ENCODE results near the gene GAS7.
A peak's percentile ranks its signal among the peaks of the same experiment; 100 is the strongest.

Gene GAS7

DNA sequence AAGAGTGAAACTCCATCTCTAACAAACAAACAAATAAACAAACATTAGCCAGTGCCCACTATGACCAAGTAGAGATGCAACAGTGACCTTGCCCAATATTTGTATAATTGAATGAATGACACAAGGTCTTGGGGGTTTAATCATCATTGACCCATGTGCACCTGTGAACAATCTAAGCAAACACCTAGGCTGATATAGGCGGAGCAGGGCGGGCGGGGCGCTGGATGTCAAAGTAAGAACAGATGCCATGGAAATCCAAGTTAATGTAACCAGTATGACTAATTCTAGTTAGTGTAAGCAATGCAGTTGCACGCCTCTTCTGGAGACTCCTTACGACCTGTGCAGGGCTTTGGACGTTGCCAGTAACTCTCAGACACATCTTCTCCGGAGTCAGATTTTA, 310.9 kb downstream of the GAS7 start:
- no peak for DNase-seq (ENCODE audit: low read depth)

DNA sequence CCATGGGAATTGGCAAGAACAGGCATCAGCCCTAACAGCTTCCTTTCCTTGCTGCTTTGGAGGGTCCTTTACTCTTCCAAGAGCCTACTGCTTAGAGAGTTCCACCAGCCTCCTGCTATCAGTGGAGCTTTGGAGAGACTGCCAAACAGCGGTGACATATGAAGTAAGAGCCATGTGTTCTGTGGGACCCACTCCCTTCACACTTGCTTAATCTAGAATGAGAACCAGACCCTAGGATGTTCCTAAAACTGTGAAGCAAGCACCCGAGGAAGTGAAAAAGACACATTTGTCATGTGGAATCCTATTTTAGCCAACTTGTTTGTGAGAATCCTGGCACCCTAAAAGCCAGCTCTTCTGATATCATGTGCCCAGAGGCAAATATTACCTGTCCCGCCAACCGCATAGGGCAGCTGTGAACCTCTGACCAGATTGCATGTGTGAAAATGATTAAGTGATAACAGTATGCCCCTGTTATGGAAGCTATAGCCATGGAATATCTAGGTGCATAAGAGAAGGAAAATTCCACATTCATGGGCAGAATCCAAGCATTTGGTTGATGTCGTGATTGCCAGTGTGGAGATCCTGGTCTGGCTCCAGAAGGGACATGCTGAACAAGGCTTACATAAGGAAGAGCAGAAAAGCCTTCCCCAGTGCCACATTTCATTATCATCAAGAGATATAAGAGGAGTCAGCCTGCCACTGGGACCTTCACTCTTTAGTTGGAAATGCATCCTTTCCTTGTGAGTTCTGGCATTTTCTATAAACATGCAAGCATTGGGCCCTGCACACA, 312.1 kb downstream of the GAS7 start:
- DNase-seq (ENCODE audit: low read depth): no peak

DNA sequence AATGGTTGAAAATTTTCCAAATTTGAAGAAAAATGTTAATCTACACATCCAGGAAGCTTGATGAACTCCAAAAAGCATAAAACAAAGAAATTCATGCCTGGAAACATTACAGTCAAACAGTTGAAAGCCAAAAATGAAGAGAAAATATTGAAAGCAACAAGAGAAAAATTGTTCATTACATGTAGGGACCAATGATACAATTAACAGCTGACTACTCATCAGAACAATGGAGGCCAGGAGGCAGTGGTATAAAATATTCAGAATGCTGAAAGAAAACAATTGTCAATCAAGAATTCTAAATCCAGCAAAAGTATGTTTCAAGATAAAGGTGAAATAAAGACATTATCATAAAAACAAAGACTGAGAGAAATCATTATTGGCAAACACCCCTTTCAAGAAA, 315.0 kb downstream of the GAS7 start:
- DNase-seq (ENCODE audit: low read depth): no peak

DNA sequence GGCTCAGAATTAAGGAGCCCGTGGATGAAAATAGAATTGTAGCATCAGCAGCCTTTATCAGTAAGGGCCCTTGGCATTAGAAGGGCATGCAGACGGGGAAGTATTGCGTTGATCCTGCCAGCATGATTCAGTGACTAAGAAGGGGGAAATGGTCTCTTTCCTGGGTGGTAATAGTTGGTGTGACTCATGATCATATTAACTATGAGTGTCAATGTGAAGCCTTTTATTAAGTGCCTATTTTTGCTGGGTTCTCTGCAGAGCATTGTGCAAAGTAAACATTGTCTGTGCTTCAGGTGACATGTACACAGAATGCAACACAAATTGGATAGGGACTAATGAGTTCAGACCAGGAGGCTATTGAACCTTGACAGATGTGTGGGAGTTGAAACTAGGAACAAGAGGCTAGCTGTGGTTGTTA, 317.8 kb downstream of the GAS7 start:
- peak; percentile 67 for DNase-seq (ENCODE audit: low read depth)

DNA sequence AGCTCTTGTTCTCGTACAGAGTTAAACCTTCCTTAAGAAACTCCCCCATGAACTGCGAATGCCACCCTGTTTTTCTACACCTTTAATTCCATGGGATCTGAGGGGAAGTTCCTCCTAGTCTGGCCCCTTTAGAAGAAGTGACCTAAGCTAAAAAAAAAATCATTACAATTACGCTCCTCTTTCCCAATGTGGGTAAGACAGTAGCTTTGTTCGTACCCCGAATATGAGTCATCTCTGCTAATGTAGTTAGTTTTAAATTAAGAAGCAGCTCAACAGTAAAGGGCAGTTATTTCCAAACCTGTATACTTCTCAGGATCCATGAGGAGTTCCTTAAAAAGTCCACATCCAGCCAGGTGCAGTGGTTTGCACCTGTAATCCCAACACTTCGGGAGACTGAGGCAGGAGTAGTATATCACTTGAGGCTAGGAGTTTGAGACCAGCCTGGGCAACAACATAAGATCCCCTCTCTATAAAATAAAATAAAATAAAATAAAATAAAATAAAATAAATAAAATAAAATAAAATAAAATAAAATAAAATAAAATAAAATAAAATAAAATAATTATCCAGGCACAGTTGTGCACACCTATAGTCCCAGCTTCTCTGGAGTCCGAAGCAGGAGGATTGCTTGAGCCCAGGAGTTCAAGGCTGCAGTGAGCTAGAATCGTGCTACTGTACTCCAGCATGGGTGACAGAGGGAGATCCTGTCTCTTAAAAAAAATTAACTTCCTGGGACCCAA, 319.4 kb downstream of the GAS7 start:
- peak; percentile 63 for DNase-seq (ENCODE audit: low read depth)

DNA sequence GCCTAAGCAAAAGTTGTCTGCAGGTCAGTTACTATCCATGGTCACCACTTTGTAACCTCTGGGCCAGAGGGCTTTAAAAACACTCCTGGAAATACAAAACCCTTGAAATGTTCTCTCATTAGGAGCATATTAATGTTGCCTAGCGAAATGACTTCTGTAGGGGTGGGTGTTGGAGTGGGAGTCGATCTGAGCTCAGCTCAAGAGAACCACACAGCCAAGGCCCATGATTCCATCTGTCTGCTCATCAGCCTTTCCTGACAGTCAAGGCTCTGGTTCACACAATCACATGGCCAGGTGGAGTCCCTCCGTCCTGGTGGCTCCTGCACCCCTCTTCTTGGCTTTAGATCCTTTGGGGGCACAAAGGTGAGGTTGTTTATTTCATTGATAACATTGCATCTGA, 320.1 kb downstream of the GAS7 start:
- no peak for DNase-seq (ENCODE audit: low read depth)

DNA sequence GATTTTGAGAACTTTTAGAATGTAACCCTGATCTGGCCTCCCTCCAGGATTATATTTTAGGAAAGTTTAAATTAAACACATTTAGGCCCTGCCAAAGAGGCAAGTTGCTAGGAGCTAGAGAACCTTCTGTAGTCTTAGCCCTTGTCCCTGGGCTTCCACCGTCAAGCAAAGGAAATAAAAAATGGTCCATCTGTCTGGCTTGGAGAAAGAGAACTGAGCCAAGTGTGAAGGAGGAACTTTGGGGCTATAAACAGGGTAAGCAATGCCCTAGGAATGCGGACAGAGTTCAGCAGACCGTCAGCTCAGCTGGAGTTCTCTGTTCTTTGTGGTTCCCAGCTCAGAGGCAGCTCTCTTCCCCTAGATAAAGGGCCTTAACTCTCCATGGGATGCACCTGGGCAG, 323.0 kb downstream of the GAS7 start:
- peak; percentile 78 for DNase-seq (ENCODE audit: low read depth)

DNA sequence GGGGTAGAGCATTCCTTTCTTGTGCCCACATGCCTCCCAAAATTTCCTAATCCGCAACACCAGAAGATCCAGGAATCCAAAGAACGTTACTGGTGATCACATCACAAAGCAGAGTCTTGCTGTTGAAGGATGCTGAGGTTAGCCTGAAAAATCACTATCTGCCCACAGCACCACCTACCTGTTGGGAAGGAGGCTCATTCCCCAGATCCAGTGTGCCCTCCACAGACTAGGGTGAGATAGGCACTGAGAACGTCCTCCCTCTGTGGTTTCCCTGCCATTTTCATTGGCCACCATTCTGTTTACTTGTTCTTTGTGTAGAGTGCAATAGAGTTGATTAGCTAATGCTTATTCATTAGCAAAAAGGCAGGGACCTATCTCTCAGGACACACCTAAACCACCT, 323.7 kb downstream of the GAS7 start:
- no peak for DNase-seq (ENCODE audit: low read depth)

DNA sequence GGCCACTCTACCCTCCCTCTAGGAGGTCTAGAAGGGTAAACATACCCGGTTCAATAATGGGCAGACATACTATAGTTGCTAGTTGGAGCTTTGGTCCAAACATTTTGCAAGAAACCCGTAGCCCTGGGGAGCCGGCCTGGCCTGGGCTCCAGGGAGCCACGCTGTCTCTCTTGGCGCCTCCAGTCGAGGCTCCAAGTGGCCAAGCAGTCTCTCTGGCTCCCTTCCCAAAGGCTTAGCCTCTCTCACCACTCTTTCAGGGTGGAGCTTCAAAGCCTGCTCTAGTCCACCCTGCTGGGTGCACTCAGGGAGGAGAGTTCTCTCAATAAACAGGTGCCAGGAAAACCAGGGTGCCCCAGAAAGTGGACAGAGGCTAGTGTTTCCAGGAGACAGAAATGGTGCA, 325.6 kb downstream of the GAS7 start:
- no peak for DNase-seq (ENCODE audit: low read depth)

DNA sequence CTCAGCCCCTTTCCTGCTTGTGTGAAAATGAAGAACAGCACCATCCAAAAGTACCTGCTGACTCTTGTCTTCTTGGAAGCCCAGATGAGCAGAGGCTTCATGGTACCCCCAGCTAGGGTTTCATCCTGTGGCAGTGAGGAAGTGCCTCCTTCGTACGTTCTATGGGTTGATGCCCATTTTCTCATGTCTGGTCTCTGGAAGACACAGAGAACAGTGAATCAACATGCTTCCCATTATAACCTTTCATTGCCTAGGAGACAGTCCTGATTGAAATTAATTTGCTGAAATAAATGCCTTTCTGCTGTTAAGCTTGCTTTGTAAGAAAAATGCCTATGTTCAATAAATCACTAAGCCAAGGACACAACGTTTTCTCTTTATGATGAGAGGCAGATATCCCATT, 329.9 kb downstream of the GAS7 start:
- DNase-seq (ENCODE audit: low read depth): no peak

DNA sequence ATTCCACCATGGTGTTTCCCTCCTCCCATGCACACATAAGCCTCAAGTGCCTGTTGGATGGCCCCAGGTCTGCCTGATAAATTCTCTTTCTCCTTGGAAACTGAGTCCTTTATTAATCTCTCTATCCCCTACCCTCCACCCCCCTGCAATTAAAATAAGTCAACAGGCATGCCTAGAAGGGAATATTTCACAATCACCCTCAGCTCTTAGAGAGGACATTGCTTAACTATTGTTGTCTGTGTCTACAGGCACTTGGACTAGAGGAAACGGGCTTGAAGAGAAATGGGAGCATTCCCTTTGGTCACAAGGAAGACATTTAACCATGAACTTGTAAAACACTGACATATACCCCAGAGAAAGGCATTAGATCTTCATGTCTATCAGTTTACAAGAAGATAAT, 332.8 kb downstream of the GAS7 start:
- no peak for DNase-seq (ENCODE audit: low read depth)

DNA sequence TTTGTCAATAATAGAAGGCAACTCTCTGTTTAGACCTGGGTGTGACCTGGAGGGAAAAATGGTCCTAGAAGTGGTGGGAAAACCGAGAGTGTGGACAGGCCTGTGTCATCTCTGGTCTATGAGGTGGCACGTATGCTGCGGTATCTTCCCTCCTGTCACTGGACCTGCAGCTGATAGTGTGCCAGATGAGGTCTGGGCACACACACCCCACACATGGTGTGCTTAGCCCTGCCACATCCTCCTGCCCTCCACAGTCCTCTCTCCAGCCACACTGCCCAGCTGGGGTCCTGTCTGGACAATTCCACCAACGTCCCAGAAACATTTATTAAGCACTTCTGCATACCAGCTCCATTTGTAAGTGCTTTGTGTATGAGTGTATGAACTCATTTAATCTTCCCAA, 335.5 kb downstream of the GAS7 start:
- DNase-seq (ENCODE audit: low read depth): no peak

DNA sequence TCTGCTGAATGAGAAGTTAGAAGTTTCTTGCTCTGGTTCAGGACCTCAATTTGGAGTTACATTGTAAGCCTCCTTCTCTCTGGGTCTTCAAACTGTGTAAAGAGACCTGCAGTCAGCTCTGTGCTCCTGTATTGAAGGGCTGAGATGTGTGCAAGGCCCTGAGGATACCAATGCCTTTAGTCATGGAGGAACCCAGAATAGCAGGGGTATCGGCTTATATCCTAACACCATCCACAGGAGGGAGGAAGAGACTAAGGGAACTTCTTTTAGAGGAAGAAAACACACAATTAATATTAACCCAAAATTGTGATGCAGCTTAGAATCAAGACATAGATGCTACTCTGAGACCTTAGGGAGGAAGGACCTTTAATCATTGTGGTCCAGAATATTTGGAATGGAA, 336.2 kb downstream of the GAS7 start:
- no peak for DNase-seq (ENCODE audit: low read depth)

DNA sequence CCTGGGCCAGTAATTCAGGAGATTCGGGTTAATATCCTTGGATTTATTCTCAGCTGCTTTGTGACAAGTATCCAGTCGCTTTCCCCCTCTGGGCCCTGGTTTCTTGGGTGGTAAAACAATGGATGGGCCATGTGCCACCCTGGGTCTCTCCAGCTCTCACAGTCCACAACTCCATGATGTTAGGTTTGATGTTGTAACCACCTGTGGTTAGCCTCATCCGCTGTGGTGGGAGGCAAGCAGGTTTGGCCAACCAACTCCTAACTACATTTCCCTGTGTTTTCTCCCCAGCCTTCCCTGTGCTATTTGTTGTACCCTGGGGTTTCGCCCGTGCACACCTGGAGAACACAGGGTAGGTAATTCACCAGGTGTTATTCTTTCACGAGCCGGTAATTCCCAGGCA, 337.6 kb downstream of the GAS7 start:
- no peak for DNase-seq (ENCODE audit: low read depth)
